ENCODE measurements around the gene CAND1.
"Not testable (repeated sequence)": the region's sequence is repeated elsewhere in the genome, so short reads cannot be mapped to it uniquely, and the experiment has no call there.

CAND1 gene

GRCh38 chr12:67331123-67331522, 62.0 kb downstream of the CAND1 start:
- Histone ChIP-seq H3K27ac (ENCODE audit: insufficient read depth, low read length, poor library complexity, severe bottlenecking) (no peak overlapping the region), H3K27me3 (replicated peaks; ENCODE audit: control insufficient read depth, insufficient read depth, low read length, poor library complexity, severe bottlenecking) (no peaks in the 10 kb centered on the region), H3K4me3 (ENCODE audit: insufficient read depth, low read depth, low read length, poor library complexity, severe bottlenecking) (no peak overlapping the region)

DNA sequence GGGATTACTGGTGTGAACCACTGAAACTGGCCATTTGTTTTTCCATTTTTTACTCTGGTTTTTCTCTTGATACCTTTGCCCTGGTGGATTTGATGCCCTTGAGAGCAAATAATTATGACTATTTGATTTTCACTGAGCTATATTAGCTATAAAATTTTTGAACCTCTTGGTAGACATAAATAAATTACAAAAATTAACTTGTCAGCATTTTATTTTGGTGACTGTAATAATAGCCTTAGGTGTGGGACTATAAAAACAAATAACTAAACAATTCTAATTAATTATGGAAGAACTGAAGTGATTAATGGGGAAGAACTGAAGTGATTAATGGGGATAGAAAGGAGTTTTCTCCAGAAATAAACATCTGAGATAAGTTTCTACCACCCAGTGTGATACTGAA, 62.7 kb downstream of the CAND1 start:
- Histone ChIP-seq H3K27ac (ENCODE audit: insufficient read depth, low read length, poor library complexity, severe bottlenecking) (no peak overlapping the region), H3K36me3 (ENCODE audit: control insufficient read depth, insufficient read depth, low read length) (no peaks in the 10 kb centered on the region), H3K9me3 (ENCODE audit: control insufficient read depth, low read length) (no peaks in the 10 kb centered on the region), H3K4me3 (ENCODE audit: insufficient read depth, low read depth, low read length, poor library complexity, severe bottlenecking) (no peak overlapping the region), H3K27me3 (replicated peaks; ENCODE audit: control insufficient read depth, insufficient read depth, low read length, poor library complexity, severe bottlenecking) (no peaks in the 10 kb centered on the region), H3K4me1 (ENCODE audit: control insufficient read depth, insufficient read depth, low read length, poor library complexity, severe bottlenecking) (no peaks in the 10 kb centered on the region)
- no peak for DNase-seq

More at GRCh38 chr12:67331123-67331522, 62.0 kb downstream of the CAND1 start:
- H3K9me3 ChIP-seq (ENCODE audit: control insufficient read depth, low read length): no peaks in the 10 kb centered on the region
- H3K4me1 ChIP-seq (ENCODE audit: control insufficient read depth, insufficient read depth, low read length, poor library complexity, severe bottlenecking): no peaks in the 10 kb centered on the region
- H3K36me3 ChIP-seq (ENCODE audit: control insufficient read depth, insufficient read depth, low read length): no peaks in the 10 kb centered on the region
- no peak for DNase-seq

DNA sequence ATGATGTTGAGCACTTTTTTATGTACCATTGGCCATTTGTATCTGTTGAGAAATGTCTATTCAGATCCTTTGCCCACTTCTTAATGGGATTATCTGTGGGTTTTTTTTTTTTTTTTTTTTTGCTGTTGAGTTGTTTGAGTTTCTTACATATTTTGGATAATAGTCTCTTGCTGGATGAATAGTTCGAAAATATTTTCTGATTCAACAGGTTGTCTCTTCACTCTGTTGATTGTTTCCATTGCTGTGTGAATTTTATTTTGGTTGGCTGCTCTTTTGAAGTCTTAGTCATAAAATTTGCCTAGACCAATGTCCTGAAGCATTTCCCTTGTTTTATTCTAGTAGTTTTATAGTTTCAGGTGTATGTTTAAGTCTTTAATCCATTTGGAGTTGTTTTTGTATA, 64.5 kb downstream of the CAND1 start:
- Histone ChIP-seq H3K27me3 (replicated peaks; ENCODE audit: control insufficient read depth, insufficient read depth, low read length, poor library complexity, severe bottlenecking) (no peaks in the 10 kb centered on the region), H3K4me3 (ENCODE audit: insufficient read depth, low read depth, low read length, poor library complexity, severe bottlenecking) (no peak overlapping the region), H3K27ac (ENCODE audit: insufficient read depth, low read length, poor library complexity, severe bottlenecking) (no peak overlapping the region), H3K4me1 (ENCODE audit: control insufficient read depth, insufficient read depth, low read length, poor library complexity, severe bottlenecking) (no peaks in the 10 kb centered on the region), H3K9me3 (ENCODE audit: control insufficient read depth, low read length) (no peaks in the 10 kb centered on the region), H3K36me3 (ENCODE audit: control insufficient read depth, insufficient read depth, low read length) (no peaks in the 10 kb centered on the region)
- no peak for DNase-seq

DNA sequence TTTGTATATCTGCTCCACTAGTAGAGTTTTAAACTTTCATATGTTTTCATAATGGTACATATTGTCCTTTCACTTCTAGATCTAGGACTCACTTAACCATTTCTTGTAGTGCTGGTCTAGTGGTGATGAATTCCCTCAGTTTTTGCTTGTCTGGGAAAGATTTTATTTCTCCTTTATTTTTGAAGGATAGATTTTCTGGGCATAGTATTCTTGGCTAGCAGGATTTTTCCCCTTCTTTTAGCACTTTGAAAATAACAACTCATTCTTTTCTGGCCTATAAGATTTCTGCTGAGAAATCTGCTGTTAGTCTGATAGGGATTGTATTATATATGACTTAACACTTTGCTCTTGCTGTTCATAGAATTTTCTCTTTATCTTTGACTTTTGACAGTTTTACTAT, 69.3 kb downstream of the CAND1 start:
- no peaks in the 10 kb centered on the region for H3K36me3 ChIP-seq (ENCODE audit: control insufficient read depth, insufficient read depth, low read length)
- no peaks in the 10 kb centered on the region for H3K9me3 ChIP-seq (ENCODE audit: control insufficient read depth, low read length)
- no peak overlapping the region for H3K27ac ChIP-seq (ENCODE audit: insufficient read depth, low read length, poor library complexity, severe bottlenecking)
- no peak for DNase-seq
- H3K4me3 ChIP-seq (ENCODE audit: insufficient read depth, low read depth, low read length, poor library complexity, severe bottlenecking): no peak overlapping the region
- no peaks in the 10 kb centered on the region for H3K4me1 ChIP-seq (ENCODE audit: control insufficient read depth, insufficient read depth, low read length, poor library complexity, severe bottlenecking)
- H3K27me3 ChIP-seq (replicated peaks; ENCODE audit: control insufficient read depth, insufficient read depth, low read length, poor library complexity, severe bottlenecking): no peaks in the 10 kb centered on the region

DNA sequence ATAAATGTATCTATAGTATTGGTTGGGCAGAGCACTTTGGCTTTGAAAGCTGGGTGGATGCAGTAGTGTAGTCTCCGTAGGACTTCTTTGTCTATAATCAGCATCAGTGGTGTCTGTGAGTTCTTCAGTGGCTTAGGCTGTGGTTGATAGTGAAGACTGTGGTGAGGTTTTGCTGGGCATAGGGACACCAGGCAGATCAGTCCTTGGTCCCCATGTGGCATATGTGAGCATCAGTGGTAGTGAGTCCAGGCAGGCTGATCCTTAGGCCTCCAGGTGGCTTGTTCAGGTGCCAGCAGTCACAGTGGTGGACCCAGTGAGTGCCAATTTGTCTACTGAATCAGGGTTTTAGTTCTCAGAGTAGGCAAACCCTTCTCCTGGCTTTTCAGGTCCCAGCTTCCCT, 70.4 kb downstream of the CAND1 start:
- H3K4me3 ChIP-seq (ENCODE audit: insufficient read depth, low read depth, low read length, poor library complexity, severe bottlenecking): no peak overlapping the region

DNA sequence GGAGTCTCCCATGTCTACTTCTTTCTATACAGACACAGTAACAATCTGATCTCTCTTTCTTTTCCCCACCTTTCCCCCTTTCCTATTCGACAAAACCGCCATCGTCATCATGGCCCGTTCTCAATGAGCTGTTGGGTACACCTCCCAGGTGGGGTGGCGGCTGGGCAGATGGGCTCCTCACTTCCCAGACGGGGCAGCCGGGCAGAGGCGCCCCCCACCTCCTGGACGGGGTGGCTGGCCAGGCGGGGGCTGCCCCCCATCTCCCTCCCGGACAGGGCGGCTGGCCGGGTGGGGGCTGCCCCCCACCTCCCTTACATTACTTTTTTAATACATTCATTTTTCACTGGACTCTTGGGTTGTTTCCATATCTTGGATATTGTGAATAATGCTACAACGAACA, 71.9 kb downstream of the CAND1 start:
- not testable (repeated sequence) for DNase-seq; H3K4me1 ChIP-seq (ENCODE audit: control insufficient read depth, insufficient read depth, low read length, poor library complexity, severe bottlenecking); H3K36me3 ChIP-seq (ENCODE audit: control insufficient read depth, insufficient read depth, low read length); H3K27me3 ChIP-seq (replicated peaks; ENCODE audit: control insufficient read depth, insufficient read depth, low read length, poor library complexity, severe bottlenecking); H3K4me3 ChIP-seq (ENCODE audit: insufficient read depth, low read depth, low read length, poor library complexity, severe bottlenecking); H3K9me3 ChIP-seq (ENCODE audit: control insufficient read depth, low read length); H3K27ac ChIP-seq (ENCODE audit: insufficient read depth, low read length, poor library complexity, severe bottlenecking)

More for the DNA sequence above, 70.4 kb downstream of the CAND1 start:
- Histone ChIP-seq H3K27me3 (replicated peaks; ENCODE audit: control insufficient read depth, insufficient read depth, low read length, poor library complexity, severe bottlenecking) (no peaks in the 10 kb centered on the region), H3K4me1 (ENCODE audit: control insufficient read depth, insufficient read depth, low read length, poor library complexity, severe bottlenecking) (no peaks in the 10 kb centered on the region), H3K36me3 (ENCODE audit: control insufficient read depth, insufficient read depth, low read length) (no peaks in the 10 kb centered on the region), H3K27ac (ENCODE audit: insufficient read depth, low read length, poor library complexity, severe bottlenecking) (no peak overlapping the region), H3K9me3 (ENCODE audit: control insufficient read depth, low read length) (no peaks in the 10 kb centered on the region)
- no peak for DNase-seq

DNA sequence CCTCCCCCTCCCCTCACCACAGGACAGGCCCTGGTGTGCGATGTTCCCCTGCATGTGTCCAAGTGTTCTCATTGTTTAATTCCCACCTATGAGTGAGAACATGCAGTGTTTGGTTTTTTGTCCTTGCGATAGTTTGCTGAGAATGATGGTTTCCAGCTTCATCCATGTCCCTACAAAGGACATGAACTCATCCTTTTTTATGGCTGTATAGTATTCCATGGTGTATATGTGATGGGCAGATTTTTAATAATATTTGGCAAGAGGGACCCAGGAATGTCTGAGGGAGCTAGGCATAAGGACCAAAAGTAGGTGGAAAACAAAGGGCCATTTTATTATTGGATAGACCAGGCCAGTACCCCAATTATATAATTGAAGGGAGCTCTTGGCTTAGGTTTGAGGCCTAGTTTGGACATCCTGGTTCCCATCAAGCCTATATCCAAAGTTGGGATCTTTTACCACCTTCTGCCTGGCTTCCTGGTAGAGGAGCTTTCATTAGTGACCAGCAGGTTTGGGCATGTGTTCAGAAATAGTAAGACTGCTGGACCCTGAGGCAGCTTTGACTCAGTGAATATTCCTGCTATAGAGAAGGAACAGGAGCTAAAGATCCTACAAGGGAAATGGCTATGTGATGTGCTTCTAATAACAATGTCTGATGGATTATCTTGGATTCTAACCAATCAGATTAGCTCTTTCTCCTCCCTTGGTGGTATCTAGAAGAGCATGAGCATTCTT, 76.0 kb downstream of the CAND1 start:
- no peaks in the 10 kb centered on the region for H3K27me3 ChIP-seq (replicated peaks; ENCODE audit: control insufficient read depth, insufficient read depth, low read length, poor library complexity, severe bottlenecking)
- H3K36me3 ChIP-seq (ENCODE audit: control insufficient read depth, insufficient read depth, low read length): no peaks in the 10 kb centered on the region
- H3K27ac ChIP-seq (ENCODE audit: insufficient read depth, low read length, poor library complexity, severe bottlenecking): no peak overlapping the region
- no peak for DNase-seq
- H3K9me3 ChIP-seq (ENCODE audit: control insufficient read depth, low read length): no peaks in the 10 kb centered on the region
- no peaks in the 10 kb centered on the region for H3K4me1 ChIP-seq (ENCODE audit: control insufficient read depth, insufficient read depth, low read length, poor library complexity, severe bottlenecking)
- no peak overlapping the region for H3K4me3 ChIP-seq (ENCODE audit: insufficient read depth, low read depth, low read length, poor library complexity, severe bottlenecking)

GRCh38 chr12:67348683-67349082, 79.5 kb downstream of the CAND1 start:
- no peak for DNase-seq
- Histone ChIP-seq H3K27ac (ENCODE audit: insufficient read depth, low read length, poor library complexity, severe bottlenecking) (no peak overlapping the region), H3K9me3 (ENCODE audit: control insufficient read depth, low read length) (no peaks in the 10 kb centered on the region), H3K27me3 (replicated peaks; ENCODE audit: control insufficient read depth, insufficient read depth, low read length, poor library complexity, severe bottlenecking) (no peaks in the 10 kb centered on the region), H3K4me3 (ENCODE audit: insufficient read depth, low read depth, low read length, poor library complexity, severe bottlenecking) (no peak overlapping the region), H3K36me3 (ENCODE audit: control insufficient read depth, insufficient read depth, low read length) (no peaks in the 10 kb centered on the region), H3K4me1 (ENCODE audit: control insufficient read depth, insufficient read depth, low read length, poor library complexity, severe bottlenecking) (no peaks in the 10 kb centered on the region)

- no peak overlapping the region for H3K27ac ChIP-seq (ENCODE audit: insufficient read depth, low read length, poor library complexity, severe bottlenecking)
- H3K27me3 ChIP-seq (replicated peaks; ENCODE audit: control insufficient read depth, insufficient read depth, low read length, poor library complexity, severe bottlenecking): no peaks in the 10 kb centered on the region
- H3K4me1 ChIP-seq (ENCODE audit: control insufficient read depth, insufficient read depth, low read length, poor library complexity, severe bottlenecking): peaks cover 4% of the 10 kb centered on the region
- no peak for DNase-seq
- H3K36me3 ChIP-seq (ENCODE audit: control insufficient read depth, insufficient read depth, low read length): no peaks in the 10 kb centered on the region
- H3K9me3 ChIP-seq (ENCODE audit: control insufficient read depth, low read length): no peaks in the 10 kb centered on the region
- no peak overlapping the region for H3K4me3 ChIP-seq (ENCODE audit: insufficient read depth, low read depth, low read length, poor library complexity, severe bottlenecking)
These were observed 83.5 kb downstream of the CAND1 start for GRCh38 chr12:67352682-67353081.

GRCh38 chr12:67354322-67354721, 85.2 kb downstream of the CAND1 start:
- no peak for DNase-seq

More at GRCh38 chr12:67354322-67354721, 85.2 kb downstream of the CAND1 start:
- Histone ChIP-seq H3K4me1 (ENCODE audit: control insufficient read depth, insufficient read depth, low read length, poor library complexity, severe bottlenecking) (peaks cover 4% of the 10 kb centered on the region), H3K27ac (ENCODE audit: insufficient read depth, low read length, poor library complexity, severe bottlenecking) (no peak overlapping the region), H3K27me3 (replicated peaks; ENCODE audit: control insufficient read depth, insufficient read depth, low read length, poor library complexity, severe bottlenecking) (no peaks in the 10 kb centered on the region), H3K4me3 (ENCODE audit: insufficient read depth, low read depth, low read length, poor library complexity, severe bottlenecking) (no peak overlapping the region), H3K9me3 (ENCODE audit: control insufficient read depth, low read length) (no peaks in the 10 kb centered on the region), H3K36me3 (ENCODE audit: control insufficient read depth, insufficient read depth, low read length) (no peaks in the 10 kb centered on the region)
